Brain microvascular endothelial cell (primary cell): ENCODE results near the gene ERRFI1.

Experiments used
- DNase-seq: peaks from one replicate; pipeline ENCODE4 v3.0.0-alpha.2; 2020
- H3K27ac ChIP-seq: fragments of 250-450 bp; sonication (Bioruptor Pico); 2 replicates; pipeline ENCODE4 v1.5.1; 2020; ENCODE audit warnings: mild to moderate bottlenecking, moderate library complexity
- H3K27me3 ChIP-seq: fragments of 250-450 bp; sonication (Bioruptor Pico); replicated peaks from 2 replicates; pipeline ENCODE4 v1.5.1; 2020; ENCODE audit warnings: mild to moderate bottlenecking
- H3K36me3 ChIP-seq: fragments of 250-450 bp; sonication (Bioruptor Pico); replicated peaks from 2 replicates; pipeline ENCODE4 v1.5.1; 2020; ENCODE audit warnings: mild to moderate bottlenecking
- H3K4me3 ChIP-seq: 2 replicates; pipeline ENCODE4 v1.5.1; 2011; ENCODE audit warnings: low read depth, mild to moderate bottlenecking, control low read depth, low read length, moderate library complexity
- CTCF ChIP-seq: IDR thresholded peaks from 2 replicates; pipeline ENCODE4 v1.5.1; 2011; ENCODE audit warnings: low read depth, mild to moderate bottlenecking, moderate library complexity, low read length, control low read depth, inconsistent platforms; ENCODE audit errors: missing control alignments
- in situ Hi-C: cut with HindIII; loops from 2 replicates; pipeline ENCODE4 v1.10.0; 2017; ENCODE audit warnings: low sequenced_read_pairs, low pct_ligation_motif_present

The ERRFI1 gene

GRCh38 chr1:7984811-7985210, 41.3 kb downstream of the ERRFI1 start:
- TF ChIP-seq CTCF = no peak
- peaks cover 53% of the 10 kb centered on the region for H3K36me3 ChIP-seq
- DNase-seq = no peak
- H3K27ac ChIP-seq = no peak overlapping the region
- in situ Hi-C loops = no loop called here
- no peaks in the 10 kb centered on the region for H3K27me3 ChIP-seq
- H3K4me3 ChIP-seq = no peak overlapping the region

DNA sequence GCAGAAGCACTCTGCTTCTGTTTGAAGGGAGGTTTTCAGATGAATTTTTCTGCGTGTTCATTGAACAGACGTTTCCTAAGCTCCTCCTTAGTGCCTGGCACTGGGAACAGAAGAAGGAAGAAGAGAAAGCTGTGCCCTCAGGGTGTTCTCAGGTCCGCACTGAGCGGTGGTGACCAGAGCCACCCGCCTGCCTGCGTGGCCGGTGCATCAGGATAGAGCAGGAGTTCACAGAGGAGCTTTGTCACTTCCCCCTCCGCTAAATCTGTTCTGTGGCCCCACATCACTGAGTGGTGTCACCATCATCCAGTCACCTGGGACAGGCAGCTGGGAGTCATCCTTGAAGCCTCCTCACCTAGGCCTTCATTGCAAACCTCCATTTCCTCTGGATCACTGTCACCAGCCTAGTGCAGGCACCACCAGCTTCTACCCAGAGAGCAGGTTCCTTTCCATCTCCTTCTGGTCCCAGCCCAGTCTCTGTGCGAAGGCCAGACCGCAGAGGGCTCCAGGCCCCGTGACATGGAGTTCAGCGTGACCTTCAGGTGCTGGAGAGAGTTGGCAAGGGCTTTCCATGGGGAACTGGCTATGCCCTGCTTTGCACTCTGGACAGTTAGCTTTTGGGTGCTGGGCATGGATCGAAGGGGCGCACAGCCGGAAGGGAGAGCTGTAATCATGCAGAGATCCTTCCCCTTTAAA, 42.9 kb downstream of the ERRFI1 start:
- Histone ChIP-seq H3K27me3 (no peaks in the 10 kb centered on the region), H3K27ac (no peak overlapping the region), H3K36me3 (peaks cover 63% of the 10 kb centered on the region), H3K4me3 (no peak overlapping the region)
- in situ Hi-C loops = no loop called here
- no peak for TF ChIP-seq CTCF
- no peak for DNase-seq

- peaks cover 74% of the 10 kb centered on the region for H3K36me3 ChIP-seq
- no peaks in the 10 kb centered on the region for H3K27me3 ChIP-seq
- no peak overlapping the region for H3K4me3 ChIP-seq
- in situ Hi-C loops = no loop called here
- no peak for TF ChIP-seq CTCF
- DNase-seq = no peak
- no peak overlapping the region for H3K27ac ChIP-seq
Measured at GRCh38 chr1:7980984-7981383, 45.1 kb downstream of the ERRFI1 start.

- no peaks in the 10 kb centered on the region for H3K27me3 ChIP-seq
- in situ Hi-C loops = no loop called here
- peak; percentile 97 for TF ChIP-seq CTCF
- no peak overlapping the region for H3K4me3 ChIP-seq
- peaks cover 58% of the 10 kb centered on the region for H3K36me3 ChIP-seq
- no peak overlapping the region for H3K27ac ChIP-seq
- DNase-seq = peak; percentile 65
Measured at GRCh38 chr1:7975212-7975865, 50.8 kb downstream of the ERRFI1 start.

DNA sequence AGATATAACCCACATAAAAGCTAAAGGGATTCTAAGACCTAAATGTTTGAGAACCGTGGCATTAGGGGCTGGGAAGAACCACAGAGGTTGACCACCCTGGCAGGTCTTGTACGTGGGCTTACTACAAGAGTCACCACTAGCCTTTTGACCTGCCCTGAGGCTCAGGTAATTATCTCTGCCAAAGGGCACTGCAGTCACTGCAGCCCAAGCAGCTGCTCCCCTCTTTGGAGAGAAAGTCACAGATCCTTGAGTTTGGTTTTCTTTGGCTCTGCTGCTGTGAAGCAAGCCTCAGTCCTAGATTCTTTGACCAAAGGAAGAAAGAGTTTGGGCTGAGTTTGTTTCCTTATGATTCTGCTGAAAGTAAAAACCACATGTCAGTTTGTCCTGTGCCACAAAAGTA, 53.0 kb downstream of the ERRFI1 start:
- TF ChIP-seq CTCF = no peak
- H3K27me3 ChIP-seq = no peaks in the 10 kb centered on the region
- no peak overlapping the region for H3K4me3 ChIP-seq
- H3K36me3 ChIP-seq = peaks cover 62% of the 10 kb centered on the region
- in situ Hi-C loops = no loop called here
- no peak overlapping the region for H3K27ac ChIP-seq
- DNase-seq = no peak
